A172 (cell line): ENCODE measurements around the gene SETD1A. TPM values are rescaled to one million over a fixed set of nuclear protein-coding genes. Genes with fewer than 3 reads are reported as not detected.

Experiments used
- DNase-seq: peaks from one replicate; pipeline ENCODE4 v3.0.0-alpha.2; 2015; ENCODE audit warnings: low spot score
- total RNA-seq: library from RNA; depleted of rRNA; stranded (reverse); fragments of >200 nt; shearing (Covaris generic); gene quantifications from 2 replicates; pipeline ENCODE4 v1.2.3, GENCODE V29; 2014

The SETD1A gene
- total RNA-seq, 1 experiment from 2014 or later, result 3.8 TPM

GRCh38 chr16:30953511-30954124 lies 3.9 kb upstream of the SETD1A start:
- peak; percentile 67 for DNase-seq

- no peak for DNase-seq
These were observed 2.6 kb upstream of the SETD1A start for GRCh38 chr16:30954993-30955392.

- DNase-seq, result peak; percentile 88
These were observed 726 bp upstream of the SETD1A start for GRCh38 chr16:30956601-30957455.

GRCh38 chr16:30958175-30959079 lies 873 bp downstream of the SETD1A start:
- DNase-seq, result peak; percentile 32

- DNase-seq, result no peak
These were observed 3.8 kb downstream of the SETD1A start for GRCh38 chr16:30961384-30961783.

GRCh38 chr16:30963925-30964511 lies 6.5 kb downstream of the SETD1A start:
- DNase-seq, result no peak

GRCh38 chr16:30964574-30965226 lies 7.1 kb downstream of the SETD1A start:
- no peak for DNase-seq

GRCh38 chr16:30965436-30965835 lies 7.9 kb downstream of the SETD1A start:
- no peak for DNase-seq

- no peak for DNase-seq
These were observed 8.6 kb downstream of the SETD1A start for GRCh38 chr16:30966033-30966619.

GRCh38 chr16:30967795-30968194 lies 10.2 kb downstream of the SETD1A start:
- DNase-seq, result no peak

GRCh38 chr16:30969246-30969842 lies 11.8 kb downstream of the SETD1A start:
- DNase-seq, result no peak

- no peak for DNase-seq
These were observed 13.7 kb downstream of the SETD1A start for GRCh38 chr16:30971298-30971697.

GRCh38 chr16:30972872-30973271 lies 15.3 kb downstream of the SETD1A start:
- no peak for DNase-seq

- no peak for DNase-seq
These were observed 16.8 kb downstream of the SETD1A start for GRCh38 chr16:30974348-30974747.

- DNase-seq, result no peak
These were observed 18.9 kb downstream of the SETD1A start for GRCh38 chr16:30976486-30976885.

GRCh38 chr16:30977502-30977901 lies 19.9 kb downstream of the SETD1A start:
- DNase-seq, result no peak

- DNase-seq, result no peak
These were observed 21.8 kb downstream of the SETD1A start for GRCh38 chr16:30979170-30980022.

- DNase-seq, result no peak
These were observed 22.4 kb downstream of the SETD1A start for GRCh38 chr16:30980023-30980371.

GRCh38 chr16:30980434-30980833 lies 22.9 kb downstream of the SETD1A start:
- no peak for DNase-seq

- DNase-seq, result no peak
These were observed 23.4 kb downstream of the SETD1A start for GRCh38 chr16:30980959-30981358.
